ENCODE results near the gene MATN1.

GRCh38 chr1:30729901-30730300, 6.5 kb upstream of the MATN1 start:
- no peak for TF ChIP-seq POLR2A (IDR thresholded peaks at IDR 0.05)
- TF ChIP-seq CTCF (IDR thresholded peaks at IDR 0.05), result no peak

Data from uterus (tissue), 2 donors.